ENCODE measurements around the gene BANF2. TPM values are rescaled to one million over a fixed set of nuclear protein-coding genes. Genes with fewer than 3 reads are reported as not detected.

Gene BANF2
- total RNA-seq, 1 experiment from 2014 or later: not detected

DNA sequence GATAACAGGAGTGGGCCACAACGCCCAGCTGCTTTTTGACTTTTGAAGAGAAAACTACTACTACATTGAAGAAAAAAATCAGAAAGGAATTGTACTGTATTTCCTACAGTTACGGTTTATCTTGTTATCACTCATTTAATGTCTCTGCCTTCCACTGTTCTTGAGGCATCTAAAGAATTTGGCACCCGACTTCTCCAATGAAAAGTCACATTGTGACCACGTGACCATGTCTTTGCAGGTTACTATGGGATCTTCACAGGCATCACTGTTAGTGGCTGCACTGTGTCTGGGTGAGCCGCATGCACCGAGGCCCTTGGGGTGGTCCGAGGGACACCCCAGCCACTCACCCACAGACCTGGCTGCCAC is 44.5 kb upstream of the BANF2 start:
- no peak for TF ChIP-seq ZNF274 (IDR thresholded peaks at IDR 0.05; ENCODE audit: low read depth, low read length)
- TF ChIP-seq, protein P1, sequence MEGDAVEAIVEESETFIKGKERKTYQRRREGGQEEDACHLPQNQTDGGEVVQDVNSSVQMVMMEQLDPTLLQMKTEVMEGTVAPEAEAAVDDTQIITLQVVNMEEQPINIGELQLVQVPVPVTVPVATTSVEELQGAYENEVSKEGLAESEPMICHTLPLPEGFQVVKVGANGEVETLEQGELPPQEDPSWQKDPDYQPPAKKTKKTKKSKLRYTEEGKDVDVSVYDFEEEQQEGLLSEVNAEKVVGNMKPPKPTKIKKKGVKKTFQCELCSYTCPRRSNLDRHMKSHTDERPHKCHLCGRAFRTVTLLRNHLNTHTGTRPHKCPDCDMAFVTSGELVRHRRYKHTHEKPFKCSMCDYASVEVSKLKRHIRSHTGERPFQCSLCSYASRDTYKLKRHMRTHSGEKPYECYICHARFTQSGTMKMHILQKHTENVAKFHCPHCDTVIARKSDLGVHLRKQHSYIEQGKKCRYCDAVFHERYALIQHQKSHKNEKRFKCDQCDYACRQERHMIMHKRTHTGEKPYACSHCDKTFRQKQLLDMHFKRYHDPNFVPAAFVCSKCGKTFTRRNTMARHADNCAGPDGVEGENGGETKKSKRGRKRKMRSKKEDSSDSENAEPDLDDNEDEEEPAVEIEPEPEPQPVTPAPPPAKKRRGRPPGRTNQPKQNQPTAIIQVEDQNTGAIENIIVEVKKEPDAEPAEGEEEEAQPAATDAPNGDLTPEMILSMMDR (IDR thresholded peaks at IDR 0.05 in 2 of 3, conservative IDR thresholded peaks at IDR 0.05 in 1 of 3; ENCODE audit: borderline replicate concordance in 1 of 3, insufficient read depth in 1 of 3, low read depth in 2 of 3, low read length in 2 of 3): peak in 2 of 3 experiments; percentile 7 to 34; a peak in 1 of 6 replicates
- Histone ChIP-seq H3K36me3 (ENCODE audit: control insufficient read depth in 1 of 2, insufficient read depth in 2 of 2, low read length in 2 of 2) (peaks cover 16 to 29% of the 10 kb centered on the region in 2 experiments), H3K79me2 (ENCODE audit: insufficient read depth, low read length) (peaks cover 80% of the 10 kb centered on the region), H4K20me1 (ENCODE audit: insufficient read depth) (no peaks in the 10 kb centered on the region; the same call in 1 of the 2 replicates), H3K9me3 (ENCODE audit: control insufficient read depth in 1 of 2, insufficient read depth in 1 of 2, low read depth in 1 of 2, low read length in 2 of 2) (peaks cover 8 to 10% of the 10 kb centered on the region in 2 experiments; a peak in 1 of 4 replicates), H2AFZ (ENCODE audit: low read depth, low read length, poor library complexity, severe bottlenecking) (no peak overlapping the region), H3K4me2 (ENCODE audit: low read length) (no peak overlapping the region), H3K4me1 (ENCODE audit: control insufficient read depth in 1 of 2, insufficient read depth in 2 of 2, low read length in 2 of 2) (peaks cover 0 to 18% of the 10 kb centered on the region in 2 experiments; a peak in 2 of 4 replicates), H3K9ac (ENCODE audit: low read length) (no peak overlapping the region), H3K4me3 (replicated peaks in 1 of 2; ENCODE audit: low read depth in 1 of 2, low read length in 2 of 2) (no peak overlapping the region), H3K9me2 (ENCODE audit: insufficient read depth) (no peaks in the 10 kb centered on the region), H3K27ac (ENCODE audit: low read depth, low read length) (no peak overlapping the region), H3K27me3 (ENCODE audit: insufficient read depth, low read length) (no peaks in the 10 kb centered on the region)
- intact Hi-C loops (cut with micrococcal nuclease): loop anchor here (1.0 to 5.0 kb wide), 3 partner anchors 244 to 342 kb away; no protein-coding TSS in a partner anchor
- ATAC-seq (peak; percentile 48; the same call in 1 of the 2 replicates), DNase-seq (ENCODE audit: low read depth, low spot score) (no peak)
- CTCF ChIA-PET: interaction anchor here (0.8 to 1.8 kb wide), 7 partner anchors 10 to 284 kb away, joined by 3 to 9 read pairs (median 4); partner anchors contain the start of gene RRBP1
- RAD21 ChIA-PET (ENCODE audit: low non-redundant PET in 1 of 2, low total read pairs in 2 of 2, uncharacterized antibody in 2 of 2, unreplicated experiment in 2 of 2): interaction anchor here in 1 of 2 experiments (0.7 kb wide), 1 partner anchor 234 kb away, joined by 3 read pairs; no protein-coding TSS in a partner anchor
- no TSS peak for BruUV-seq (replicated peaks)
- POLR2A ChIA-PET: no interaction called here

DNA sequence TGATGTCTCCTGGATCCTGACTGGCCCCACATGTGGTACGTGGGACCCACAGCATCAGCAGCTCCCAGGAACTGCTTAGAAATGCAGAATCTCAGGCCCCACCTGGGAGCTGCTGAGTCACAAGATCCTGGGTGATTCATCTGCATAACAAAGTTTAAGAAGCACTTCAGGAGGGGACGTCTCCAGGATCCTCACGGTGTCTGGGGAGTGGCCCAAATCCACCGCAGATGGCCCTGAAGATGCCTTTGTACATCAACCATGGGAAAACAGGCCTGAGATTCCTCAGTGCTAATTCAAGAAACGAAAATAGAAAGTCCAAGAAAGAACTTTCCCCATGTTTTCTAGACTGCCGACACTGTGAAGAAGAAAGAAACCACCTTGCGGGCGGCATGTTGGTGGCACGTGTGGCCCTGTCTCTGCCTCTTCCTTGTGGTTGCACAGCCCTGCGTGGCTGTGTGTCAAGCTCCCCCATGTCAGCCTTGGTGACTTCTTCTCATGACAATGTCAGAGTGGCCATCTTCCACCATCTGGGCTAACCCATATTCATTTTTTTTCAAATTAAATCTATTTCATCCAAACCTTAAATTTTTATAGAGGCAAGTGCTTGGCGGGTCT is 43.8 kb upstream of the BANF2 start:
- H3K4me2 ChIP-seq (ENCODE audit: low read length): no peak overlapping the region
- H4K20me1 ChIP-seq (ENCODE audit: insufficient read depth): no peaks in the 10 kb centered on the region; the same call in 1 of the 2 replicates
- H3K27ac ChIP-seq (ENCODE audit: low read depth, low read length): 0 out of 2 replicates have a peak overlapping the region, but pooled peaks have one; percentile 15
- BruUV-seq (replicated peaks): no TSS peak
- peaks cover 8 to 10% of the 10 kb centered on the region in 2 experiments; a peak in 1 of 4 replicates for H3K9me3 ChIP-seq (ENCODE audit: control insufficient read depth in 1 of 2, insufficient read depth in 1 of 2, low read depth in 1 of 2, low read length in 2 of 2)
- H3K9me2 ChIP-seq (ENCODE audit: insufficient read depth): no peaks in the 10 kb centered on the region
- no peak overlapping the region for H3K9ac ChIP-seq (ENCODE audit: low read length)
- intact Hi-C loops (cut with micrococcal nuclease): loop anchor here (1.0 to 5.0 kb wide), 3 partner anchors 243 to 341 kb away; no protein-coding TSS in a partner anchor
- peak; percentile 64 for ATAC-seq
- H3K4me1 ChIP-seq (ENCODE audit: control insufficient read depth in 1 of 2, insufficient read depth in 2 of 2, low read length in 2 of 2): peaks cover 0 to 18% of the 10 kb centered on the region in 2 experiments; a peak in 2 of 4 replicates
- H3K79me2 ChIP-seq (ENCODE audit: insufficient read depth, low read length): peaks cover 81% of the 10 kb centered on the region
- TF ChIP-seq, protein P2, sequence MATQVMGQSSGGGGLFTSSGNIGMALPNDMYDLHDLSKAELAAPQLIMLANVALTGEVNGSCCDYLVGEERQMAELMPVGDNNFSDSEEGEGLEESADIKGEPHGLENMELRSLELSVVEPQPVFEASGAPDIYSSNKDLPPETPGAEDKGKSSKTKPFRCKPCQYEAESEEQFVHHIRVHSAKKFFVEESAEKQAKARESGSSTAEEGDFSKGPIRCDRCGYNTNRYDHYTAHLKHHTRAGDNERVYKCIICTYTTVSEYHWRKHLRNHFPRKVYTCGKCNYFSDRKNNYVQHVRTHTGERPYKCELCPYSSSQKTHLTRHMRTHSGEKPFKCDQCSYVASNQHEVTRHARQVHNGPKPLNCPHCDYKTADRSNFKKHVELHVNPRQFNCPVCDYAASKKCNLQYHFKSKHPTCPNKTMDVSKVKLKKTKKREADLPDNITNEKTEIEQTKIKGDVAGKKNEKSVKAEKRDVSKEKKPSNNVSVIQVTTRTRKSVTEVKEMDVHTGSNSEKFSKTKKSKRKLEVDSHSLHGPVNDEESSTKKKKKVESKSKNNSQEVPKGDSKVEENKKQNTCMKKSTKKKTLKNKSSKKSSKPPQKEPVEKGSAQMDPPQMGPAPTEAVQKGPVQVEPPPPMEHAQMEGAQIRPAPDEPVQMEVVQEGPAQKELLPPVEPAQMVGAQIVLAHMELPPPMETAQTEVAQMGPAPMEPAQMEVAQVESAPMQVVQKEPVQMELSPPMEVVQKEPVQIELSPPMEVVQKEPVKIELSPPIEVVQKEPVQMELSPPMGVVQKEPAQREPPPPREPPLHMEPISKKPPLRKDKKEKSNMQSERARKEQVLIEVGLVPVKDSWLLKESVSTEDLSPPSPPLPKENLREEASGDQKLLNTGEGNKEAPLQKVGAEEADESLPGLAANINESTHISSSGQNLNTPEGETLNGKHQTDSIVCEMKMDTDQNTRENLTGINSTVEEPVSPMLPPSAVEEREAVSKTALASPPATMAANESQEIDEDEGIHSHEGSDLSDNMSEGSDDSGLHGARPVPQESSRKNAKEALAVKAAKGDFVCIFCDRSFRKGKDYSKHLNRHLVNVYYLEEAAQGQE (IDR thresholded peaks at IDR 0.05; ENCODE audit: low read depth): no peak
- TF ChIP-seq FOSL1 (IDR thresholded peaks at IDR 0.05; ENCODE audit: low read depth) (peak; percentile 31; the same call in 1 of the 2 replicates), EZH2phosphoT487 (IDR thresholded peaks at IDR 0.05; ENCODE audit: borderline replicate concordance) (no peak)
- TF ChIP-seq, protein P3, sequence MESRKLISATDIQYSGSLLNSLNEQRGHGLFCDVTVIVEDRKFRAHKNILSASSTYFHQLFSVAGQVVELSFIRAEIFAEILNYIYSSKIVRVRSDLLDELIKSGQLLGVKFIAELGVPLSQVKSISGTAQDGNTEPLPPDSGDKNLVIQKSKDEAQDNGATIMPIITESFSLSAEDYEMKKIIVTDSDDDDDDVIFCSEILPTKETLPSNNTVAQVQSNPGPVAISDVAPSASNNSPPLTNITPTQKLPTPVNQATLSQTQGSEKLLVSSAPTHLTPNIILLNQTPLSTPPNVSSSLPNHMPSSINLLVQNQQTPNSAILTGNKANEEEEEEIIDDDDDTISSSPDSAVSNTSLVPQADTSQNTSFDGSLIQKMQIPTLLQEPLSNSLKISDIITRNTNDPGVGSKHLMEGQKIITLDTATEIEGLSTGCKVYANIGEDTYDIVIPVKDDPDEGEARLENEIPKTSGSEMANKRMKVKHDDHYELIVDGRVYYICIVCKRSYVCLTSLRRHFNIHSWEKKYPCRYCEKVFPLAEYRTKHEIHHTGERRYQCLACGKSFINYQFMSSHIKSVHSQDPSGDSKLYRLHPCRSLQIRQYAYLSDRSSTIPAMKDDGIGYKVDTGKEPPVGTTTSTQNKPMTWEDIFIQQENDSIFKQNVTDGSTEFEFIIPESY (IDR thresholded peaks at IDR 0.05; ENCODE audit: extremely low read depth, insufficient replicate concordance, low read length): no peak
- peaks cover 16 to 35% of the 10 kb centered on the region in 2 experiments for H3K36me3 ChIP-seq (ENCODE audit: control insufficient read depth in 1 of 2, insufficient read depth in 2 of 2, low read length in 2 of 2)
- POLR2A ChIA-PET: no interaction called here
- H3K4me3 ChIP-seq (replicated peaks in 1 of 2; ENCODE audit: low read depth in 1 of 2, low read length in 2 of 2): no peak overlapping the region
- CTCF ChIA-PET: interaction anchor here (1.1 to 1.8 kb wide), 3 partner anchors 14 to 283 kb away, joined by 3 to 6 read pairs (median 3); no protein-coding TSS in a partner anchor
- no peak for DNase-seq (ENCODE audit: low read depth, low spot score)
- H2AFZ ChIP-seq (ENCODE audit: low read depth, low read length, poor library complexity, severe bottlenecking): no peak overlapping the region
- H3K27me3 ChIP-seq (ENCODE audit: insufficient read depth, low read length): no peaks in the 10 kb centered on the region
- RAD21 ChIA-PET (ENCODE audit: low non-redundant PET in 1 of 2, low total read pairs in 2 of 2, uncharacterized antibody in 2 of 2, unreplicated experiment in 2 of 2): no interaction called here

Data from HCT116 (cell line).